ENCODE measurements around the gene SLC27A5. TPM values are rescaled to one million over a fixed set of nuclear protein-coding genes. Genes with fewer than 3 reads are reported as not detected.

The SLC27A5 gene
- polyA plus RNA-seq, 4 donors, result 2.2 to 17.0 (median 6.1) TPM

DNA sequence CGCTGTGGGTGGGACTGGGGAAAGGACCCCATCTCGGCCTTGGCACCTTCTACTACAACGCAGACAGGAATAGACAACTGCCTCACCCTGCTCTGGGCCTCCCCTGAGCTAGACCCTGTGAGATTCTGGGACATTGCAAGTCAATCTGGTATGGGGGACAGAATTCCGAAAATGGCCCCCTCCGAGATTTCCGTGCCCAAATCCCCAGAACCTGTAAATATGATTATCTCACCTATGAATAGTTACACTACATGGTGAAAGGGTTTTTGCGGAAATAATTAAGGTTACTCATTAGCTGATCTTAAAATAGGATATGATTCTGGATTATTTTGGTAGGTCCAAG is 8.4 kb upstream of the SLC27A5 start:
- H3K4me3 ChIP-seq (ENCODE audit: low read depth in 1 of 3, low read length in 3 of 3), result peak overlapping the region; percentile 21 to 89 (median 61)
- peaks cover 5 to 35% (median 6%) of the 10 kb centered on the region in 3 donors for H3K4me1 ChIP-seq (ENCODE audit: control insufficient read depth in 3 of 3, insufficient read depth in 2 of 3, low read depth in 1 of 3, low read length in 2 of 3)
- H3K27me3 ChIP-seq (ENCODE audit: control insufficient read depth in 3 of 3, insufficient read depth in 3 of 3, low read length in 3 of 3), result no peaks in the 10 kb centered on the region
- peaks cover 5 to 30% (median 6%) of the 10 kb centered on the region in 3 donors for H3K36me3 ChIP-seq (ENCODE audit: control insufficient read depth in 3 of 3, insufficient read depth in 2 of 3, low read depth in 1 of 3, low read length in 3 of 3)
- WGBS, 3 donors, result 7 to 13% (median 7%) methylated on average over 7 of the region's 7 CpGs
- FAIRE-seq, result no peak
- H3K27ac ChIP-seq (ENCODE audit: low read depth in 1 of 3, low read length in 2 of 3), result peak overlapping the region; percentile 92 to 98 (median 98)
- DNase-seq, result no peak
- no peaks in the 10 kb centered on the region for H3K9me3 ChIP-seq (ENCODE audit: control insufficient read depth in 2 of 2, insufficient read depth in 1 of 2, low read depth in 1 of 2, low read length in 1 of 2)

DNA sequence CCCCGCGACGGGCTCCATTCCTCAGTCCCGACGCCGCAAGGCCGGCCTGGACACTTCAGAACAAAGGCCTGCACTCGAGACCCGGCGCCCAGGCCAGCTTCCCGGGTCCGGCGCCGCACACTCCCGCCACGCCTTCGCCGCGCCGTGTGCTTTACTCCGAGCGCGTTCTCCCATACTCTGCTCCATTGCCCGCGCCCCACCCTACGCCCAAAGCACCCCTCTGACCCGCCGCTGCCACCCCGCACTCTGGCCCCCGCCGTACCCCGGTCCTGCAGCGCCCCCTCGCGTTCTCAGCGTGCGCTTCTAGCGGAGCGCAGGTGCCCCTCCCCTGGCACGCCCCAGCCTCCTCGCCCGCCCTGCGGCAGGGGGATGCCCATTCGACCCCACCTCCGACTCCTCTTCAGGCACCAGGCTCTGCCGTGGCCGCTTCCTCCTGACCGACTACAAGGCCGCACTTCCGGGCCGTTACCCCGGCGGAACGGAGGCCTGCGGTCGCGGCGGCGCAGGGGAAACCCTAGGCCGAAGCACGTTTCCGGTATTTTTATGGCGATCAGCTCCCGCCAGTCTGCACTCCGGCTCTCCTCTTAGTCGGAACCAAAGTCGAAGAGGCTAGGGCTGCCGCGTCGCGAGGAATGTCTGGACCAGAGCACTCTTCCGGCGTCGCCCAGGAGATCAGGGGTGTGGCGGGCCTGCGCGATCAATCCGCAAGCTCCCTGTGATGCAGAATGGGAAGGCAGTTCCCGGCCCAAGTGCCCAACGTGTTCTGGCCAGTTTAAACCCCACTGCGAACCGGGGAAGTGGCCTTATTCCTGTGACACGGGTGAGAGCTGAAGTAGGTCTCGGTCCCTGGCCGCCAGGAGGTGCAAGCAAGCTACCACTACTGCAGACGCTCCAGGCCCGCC is 7.8 kb upstream of the SLC27A5 start, which contains the start of gene ZBTB45:
TSS of gene ZBTB45 (minus strand) at position 456 of the 902 bp plus-strand sequence. CDS start 2,137 bp downstream, outside the sequence.
- Histone ChIP-seq H3K36me3 (ENCODE audit: control insufficient read depth in 3 of 3, insufficient read depth in 2 of 3, low read depth in 1 of 3, low read length in 3 of 3) (peaks cover 5 to 34% (median 6%) of the 10 kb centered on the region in 3 donors), H3K9me3 (ENCODE audit: control insufficient read depth in 2 of 2, insufficient read depth in 1 of 2, low read depth in 1 of 2, low read length in 1 of 2) (no peaks in the 10 kb centered on the region), H3K27ac (ENCODE audit: low read depth in 1 of 3, low read length in 2 of 3) (peak within 1 kb of the TSS; percentile 92 to 98 (median 98)), H3K27me3 (ENCODE audit: control insufficient read depth in 3 of 3, insufficient read depth in 3 of 3, low read length in 3 of 3) (no peaks in the 10 kb centered on the region), H3K4me3 (ENCODE audit: low read depth in 1 of 3, low read length in 3 of 3) (peak within 1 kb of the TSS; percentile 61 to 89 (median 74)), H3K4me1 (ENCODE audit: control insufficient read depth in 3 of 3, insufficient read depth in 2 of 3, low read depth in 1 of 3, low read length in 2 of 3) (peaks cover 5 to 38% (median 7%) of the 10 kb centered on the region in 3 donors)
- FAIRE-seq, result no peak
- 0 to 1% (median 0%) methylated on average over 71 to 87 of the region's 87 CpGs for WGBS, 3 donors
- peak; percentile 96 to 97 for DNase-seq

DNA sequence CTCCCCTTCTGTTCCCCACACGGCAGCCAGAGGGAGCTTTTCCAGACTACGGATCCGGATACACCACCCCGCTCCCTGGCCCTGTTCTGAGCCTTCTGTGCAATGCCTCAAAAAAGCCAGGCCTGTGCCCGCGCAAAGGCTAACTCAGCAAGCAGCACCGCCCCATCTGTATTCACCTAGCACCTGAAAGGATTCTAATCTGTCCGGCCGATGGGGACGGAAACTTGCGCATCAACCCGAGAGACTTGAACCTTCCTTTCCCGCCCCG is 7.2 kb upstream of the SLC27A5 start:
- 0 to 1% (median 0%) methylated on average over 14 of the region's 14 CpGs for WGBS, 3 donors
- Histone ChIP-seq H3K27me3 (ENCODE audit: control insufficient read depth in 3 of 3, insufficient read depth in 3 of 3, low read length in 3 of 3) (no peaks in the 10 kb centered on the region), H3K4me3 (ENCODE audit: low read depth in 1 of 3, low read length in 3 of 3) (peak overlapping the region; percentile 61 to 89 (median 74)), H3K4me1 (ENCODE audit: control insufficient read depth in 3 of 3, insufficient read depth in 2 of 3, low read depth in 1 of 3, low read length in 2 of 3) (peaks cover 9 to 42% (median 10%) of the 10 kb centered on the region in 3 donors), H3K36me3 (ENCODE audit: control insufficient read depth in 3 of 3, insufficient read depth in 2 of 3, low read depth in 1 of 3, low read length in 3 of 3) (peaks cover 5 to 35% (median 6%) of the 10 kb centered on the region in 3 donors), H3K27ac (ENCODE audit: low read depth in 1 of 3, low read length in 2 of 3) (peak overlapping the region; percentile 92 to 98 (median 98)), H3K9me3 (ENCODE audit: control insufficient read depth in 2 of 2, insufficient read depth in 1 of 2, low read depth in 1 of 2, low read length in 1 of 2) (no peaks in the 10 kb centered on the region)
- FAIRE-seq, result no peak
- DNase-seq, result peak; percentile 70 to 86

DNA sequence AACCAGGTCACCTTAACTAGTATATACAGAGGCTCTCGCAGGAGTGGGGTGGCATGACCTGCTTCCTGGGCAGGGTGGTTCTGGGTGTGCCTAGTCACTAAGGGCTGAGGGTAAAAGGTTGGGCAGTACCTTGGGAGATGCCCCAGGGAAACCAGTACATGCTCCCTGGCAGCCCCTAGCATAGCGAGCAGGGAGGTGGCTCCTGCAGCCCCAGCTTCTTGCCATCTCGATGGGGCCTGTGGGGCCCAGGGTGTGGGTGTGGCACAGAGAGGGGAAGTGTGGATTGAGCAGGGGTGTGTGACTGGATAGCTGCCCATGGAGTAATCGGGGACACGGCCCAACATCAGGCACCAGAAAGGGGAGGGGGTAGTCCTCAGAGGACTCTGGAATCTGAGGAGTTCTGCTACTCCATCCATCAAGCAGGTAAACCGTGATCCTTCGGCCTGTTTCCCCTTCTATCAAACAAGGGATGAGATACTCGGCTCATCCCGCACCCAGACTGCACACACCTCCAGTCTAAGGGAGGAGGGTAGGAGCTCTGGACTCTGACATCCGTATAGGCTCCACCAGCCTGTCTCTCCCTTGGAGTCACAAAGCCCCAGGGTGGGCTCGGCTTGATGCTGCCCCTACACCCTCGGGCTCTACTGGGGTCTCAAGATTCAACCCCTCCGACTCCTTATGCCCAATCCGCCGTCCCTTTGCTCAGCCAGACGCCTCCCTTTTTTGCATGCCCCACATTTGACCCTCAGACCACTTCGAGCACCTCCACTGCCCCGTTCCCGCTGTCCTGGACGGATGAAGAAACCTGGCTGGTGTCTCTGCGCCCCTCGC is 6.7 kb upstream of the SLC27A5 start:
- Histone ChIP-seq H3K4me1 (ENCODE audit: control insufficient read depth in 3 of 3, insufficient read depth in 2 of 3, low read depth in 1 of 3, low read length in 2 of 3) (peaks cover 9 to 45% (median 10%) of the 10 kb centered on the region in 3 donors), H3K4me3 (ENCODE audit: low read depth in 1 of 3, low read length in 3 of 3) (peak overlapping the region; percentile 61 to 89 (median 74)), H3K9me3 (ENCODE audit: control insufficient read depth in 2 of 2, insufficient read depth in 1 of 2, low read depth in 1 of 2, low read length in 1 of 2) (no peaks in the 10 kb centered on the region), H3K27ac (ENCODE audit: low read depth in 1 of 3, low read length in 2 of 3) (peak overlapping the region; percentile 92 to 98 (median 98)), H3K36me3 (ENCODE audit: control insufficient read depth in 3 of 3, insufficient read depth in 2 of 3, low read depth in 1 of 3, low read length in 3 of 3) (peaks cover 5 to 38% (median 6%) of the 10 kb centered on the region in 3 donors), H3K27me3 (ENCODE audit: control insufficient read depth in 3 of 3, insufficient read depth in 3 of 3, low read length in 3 of 3) (no peaks in the 10 kb centered on the region)
- FAIRE-seq (no peak), DNase-seq (peak; percentile 36 to 40)
- 3 to 10% (median 6%) methylated on average over 22 of the region's 22 CpGs for WGBS, 3 donors

DNA sequence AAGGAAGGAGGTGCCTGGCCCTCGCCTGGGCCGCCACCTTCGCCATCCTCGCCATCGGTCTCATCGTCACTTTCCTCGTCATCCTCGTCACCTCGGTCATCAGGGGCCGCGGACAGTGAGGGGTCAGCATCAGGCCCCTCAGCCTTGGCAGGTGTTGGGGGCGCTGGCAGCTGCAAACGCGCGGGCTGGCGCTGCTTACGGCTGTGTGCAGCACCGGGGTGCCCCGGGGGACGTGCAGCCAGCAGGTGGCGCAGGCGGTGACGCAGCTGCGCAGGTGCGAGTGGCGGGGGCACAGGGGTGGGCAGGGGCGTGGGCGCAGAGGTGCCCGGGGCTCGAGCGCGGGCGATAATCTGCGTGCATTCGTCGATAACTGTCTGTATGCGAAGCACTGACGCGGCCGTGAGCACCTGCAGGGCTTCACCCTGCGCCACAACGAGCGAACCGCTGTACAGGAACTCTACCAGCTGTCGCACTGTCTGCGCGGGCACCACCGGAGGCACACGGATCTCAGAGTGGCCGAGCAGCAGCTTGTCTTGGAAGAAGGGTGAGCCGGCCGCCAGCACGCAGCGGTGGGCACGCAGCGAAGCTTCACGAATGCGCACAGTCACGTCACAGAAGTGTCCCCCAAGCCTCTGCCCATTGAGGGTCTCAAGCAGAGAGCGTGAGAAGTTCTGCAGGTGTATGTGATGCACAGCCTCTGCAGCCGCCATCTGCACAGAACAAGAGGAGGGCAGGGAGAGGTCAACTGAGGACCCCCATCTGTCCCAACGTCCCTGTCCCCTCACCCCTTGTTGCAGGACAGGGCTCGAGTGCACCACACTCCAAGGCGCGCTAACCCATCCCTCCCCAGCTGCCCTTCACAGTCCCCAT is 5.4 kb upstream of the SLC27A5 start:
- Histone ChIP-seq H3K4me1 (ENCODE audit: control insufficient read depth in 3 of 3, insufficient read depth in 2 of 3, low read depth in 1 of 3, low read length in 2 of 3) (peaks cover 9 to 55% (median 10%) of the 10 kb centered on the region in 3 donors), H3K27ac (ENCODE audit: low read depth in 1 of 3, low read length in 2 of 3) (no peak overlapping the region), H3K4me3 (ENCODE audit: low read depth in 1 of 3, low read length in 3 of 3) (no peak overlapping the region), H3K27me3 (ENCODE audit: control insufficient read depth in 3 of 3, insufficient read depth in 3 of 3, low read length in 3 of 3) (no peaks in the 10 kb centered on the region), H3K9me3 (ENCODE audit: control insufficient read depth in 2 of 2, insufficient read depth in 1 of 2, low read depth in 1 of 2, low read length in 1 of 2) (no peaks in the 10 kb centered on the region), H3K36me3 (ENCODE audit: control insufficient read depth in 3 of 3, insufficient read depth in 2 of 3, low read depth in 1 of 3, low read length in 3 of 3) (peaks cover 5 to 51% (median 6%) of the 10 kb centered on the region in 3 donors)
- DNase-seq (no peak), FAIRE-seq (no peak)
- WGBS, 3 donors, result 93 to 95% (median 94%) methylated on average over 62 to 65 of the region's 65 CpGs

DNA sequence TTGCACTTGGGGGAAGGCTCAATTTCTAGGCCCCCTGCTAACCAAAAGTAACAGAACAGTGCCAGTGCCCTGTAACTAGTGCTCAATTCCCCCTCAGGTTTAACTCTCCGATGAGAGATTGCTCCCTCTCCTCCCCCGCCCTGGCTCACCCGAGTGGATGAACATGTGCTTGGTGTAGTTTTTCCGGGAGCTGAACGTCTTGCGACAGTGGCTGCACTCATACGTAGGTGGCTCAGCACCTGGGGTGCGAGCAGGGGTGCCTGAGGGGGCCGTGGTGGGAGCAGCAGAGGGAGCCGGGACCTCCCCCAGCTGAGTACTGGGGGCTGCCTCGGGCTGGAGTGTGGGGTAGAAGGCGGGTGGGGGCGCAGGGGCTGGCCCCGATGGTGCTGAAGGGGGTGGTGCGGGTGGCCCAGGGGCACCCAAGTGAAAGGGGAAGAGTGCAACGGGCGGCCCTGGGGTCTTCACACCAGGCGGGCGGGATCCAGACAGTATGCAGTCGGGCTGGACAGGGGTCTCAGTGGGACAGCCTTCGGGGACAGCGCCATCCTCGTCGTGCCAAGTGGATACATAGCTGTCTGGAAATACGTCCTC is 4.5 kb upstream of the SLC27A5 start:
- H3K4me1 ChIP-seq (ENCODE audit: control insufficient read depth in 3 of 3, insufficient read depth in 2 of 3, low read depth in 1 of 3, low read length in 2 of 3), result peaks cover 9 to 57% (median 10%) of the 10 kb centered on the region in 3 donors
- no peak for FAIRE-seq
- peaks cover 5 to 53% (median 6%) of the 10 kb centered on the region in 3 donors for H3K36me3 ChIP-seq (ENCODE audit: control insufficient read depth in 3 of 3, insufficient read depth in 2 of 3, low read depth in 1 of 3, low read length in 3 of 3)
- no peaks in the 10 kb centered on the region for H3K9me3 ChIP-seq (ENCODE audit: control insufficient read depth in 2 of 2, insufficient read depth in 1 of 2, low read depth in 1 of 2, low read length in 1 of 2)
- H3K27me3 ChIP-seq (ENCODE audit: control insufficient read depth in 3 of 3, insufficient read depth in 3 of 3, low read length in 3 of 3), result no peaks in the 10 kb centered on the region
- no peak overlapping the region for H3K27ac ChIP-seq (ENCODE audit: low read depth in 1 of 3, low read length in 2 of 3)
- no peak for DNase-seq
- WGBS, 3 donors, result 90 to 91% (median 91%) methylated on average over 24 to 25 of the region's 25 CpGs
- no peak overlapping the region for H3K4me3 ChIP-seq (ENCODE audit: low read depth in 1 of 3, low read length in 3 of 3)

DNA sequence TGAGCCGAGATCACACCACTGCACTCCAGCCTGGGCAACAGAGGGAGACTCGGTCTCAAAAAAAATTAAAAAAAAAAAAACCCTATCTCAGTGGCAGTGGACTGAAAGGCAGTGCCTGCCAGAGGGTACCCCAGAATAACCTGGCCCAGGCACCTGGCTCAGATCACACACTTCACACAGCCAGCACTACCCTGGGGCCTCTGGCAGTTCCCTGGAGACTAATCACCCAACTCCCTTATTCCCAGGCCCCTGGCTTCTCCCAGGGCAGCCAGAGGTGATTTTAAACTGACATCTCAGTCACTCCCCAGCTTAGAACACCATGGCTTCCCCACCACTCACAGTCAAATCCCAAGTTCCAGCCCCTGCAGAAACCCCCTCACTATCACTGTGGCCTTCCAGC is 3.5 kb upstream of the SLC27A5 start:
- 83 to 94% (median 85%) methylated on average over 2 of the region's 2 CpGs for WGBS, 3 donors
- H3K27ac ChIP-seq (ENCODE audit: low read depth in 1 of 3, low read length in 2 of 3), result no peak overlapping the region
- H3K4me3 ChIP-seq (ENCODE audit: low read depth in 1 of 3, low read length in 3 of 3), result no peak overlapping the region
- no peaks in the 10 kb centered on the region for H3K9me3 ChIP-seq (ENCODE audit: control insufficient read depth in 2 of 2, insufficient read depth in 1 of 2, low read depth in 1 of 2, low read length in 1 of 2)
- FAIRE-seq (no peak), DNase-seq (no peak)
- H3K4me1 ChIP-seq (ENCODE audit: control insufficient read depth in 3 of 3, insufficient read depth in 2 of 3, low read depth in 1 of 3, low read length in 2 of 3), result peaks cover 9 to 54% (median 10%) of the 10 kb centered on the region in 3 donors
- no peaks in the 10 kb centered on the region for H3K27me3 ChIP-seq (ENCODE audit: control insufficient read depth in 3 of 3, insufficient read depth in 3 of 3, low read length in 3 of 3)
- peaks cover 5 to 53% (median 6%) of the 10 kb centered on the region in 3 donors for H3K36me3 ChIP-seq (ENCODE audit: control insufficient read depth in 3 of 3, insufficient read depth in 2 of 3, low read depth in 1 of 3, low read length in 3 of 3)
